MM.1S (cell line): ENCODE measurements around the gene ST3GAL3.

ENCODE experiments used
- EZH2 ChIP-seq: fragments of 300-600 bp; sonication (generic); optimal IDR thresholded peaks from 2 replicates; pipeline ENCODE3; 2017; ENCODE audit warnings: low read depth, mild to moderate bottlenecking, antibody characterized with exemption, low read length, mixed read lengths
- TF ChIP-seq, protein P1 (sequence below): fragments of 300-600 bp; sonication (generic); IDR thresholded peaks from 2 replicates; pipeline ENCODE4 v1.5.1; 2016; ENCODE audit warnings: antibody characterized with exemption, low read length, mixed read lengths

- TF ChIP-seq, protein P1, sequence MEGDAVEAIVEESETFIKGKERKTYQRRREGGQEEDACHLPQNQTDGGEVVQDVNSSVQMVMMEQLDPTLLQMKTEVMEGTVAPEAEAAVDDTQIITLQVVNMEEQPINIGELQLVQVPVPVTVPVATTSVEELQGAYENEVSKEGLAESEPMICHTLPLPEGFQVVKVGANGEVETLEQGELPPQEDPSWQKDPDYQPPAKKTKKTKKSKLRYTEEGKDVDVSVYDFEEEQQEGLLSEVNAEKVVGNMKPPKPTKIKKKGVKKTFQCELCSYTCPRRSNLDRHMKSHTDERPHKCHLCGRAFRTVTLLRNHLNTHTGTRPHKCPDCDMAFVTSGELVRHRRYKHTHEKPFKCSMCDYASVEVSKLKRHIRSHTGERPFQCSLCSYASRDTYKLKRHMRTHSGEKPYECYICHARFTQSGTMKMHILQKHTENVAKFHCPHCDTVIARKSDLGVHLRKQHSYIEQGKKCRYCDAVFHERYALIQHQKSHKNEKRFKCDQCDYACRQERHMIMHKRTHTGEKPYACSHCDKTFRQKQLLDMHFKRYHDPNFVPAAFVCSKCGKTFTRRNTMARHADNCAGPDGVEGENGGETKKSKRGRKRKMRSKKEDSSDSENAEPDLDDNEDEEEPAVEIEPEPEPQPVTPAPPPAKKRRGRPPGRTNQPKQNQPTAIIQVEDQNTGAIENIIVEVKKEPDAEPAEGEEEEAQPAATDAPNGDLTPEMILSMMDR: no peak
- TF ChIP-seq EZH2: no peak
These were observed 154.0 kb downstream of the ST3GAL3 start for GRCh38 chr1:43861337-43861736.
